ENCODE measurements around the gene BCL2A1.
"Not testable (repeated sequence)": the region's sequence is repeated elsewhere in the genome, so short reads cannot be mapped to it uniquely, and the experiment has no call there.

BCL2A1 gene

GRCh38 chr15:79956354-79956939 lies 14.5 kb downstream of the BCL2A1 start:
- DNase-seq = no peak

- DNase-seq = no peak
Observed at GRCh38 chr15:79954661-79955060, 16.3 kb downstream of the BCL2A1 start.

- DNase-seq = no peak
Observed at GRCh38 chr15:79953951-79954444, 17.0 kb downstream of the BCL2A1 start.

- no peak for DNase-seq
Observed at GRCh38 chr15:79952329-79952728, 18.7 kb downstream of the BCL2A1 start.

GRCh38 chr15:79950247-79950646 lies 20.7 kb downstream of the BCL2A1 start:
- no peak for DNase-seq

GRCh38 chr15:79948761-79949160 lies 22.2 kb downstream of the BCL2A1 start:
- no peak for DNase-seq

GRCh38 chr15:79948095-79948695 lies 22.8 kb downstream of the BCL2A1 start:
- DNase-seq = no peak

GRCh38 chr15:79947009-79947408 lies 24.0 kb downstream of the BCL2A1 start:
- no peak for DNase-seq

GRCh38 chr15:79944622-79945021 lies 26.4 kb downstream of the BCL2A1 start:
- no peak for DNase-seq

GRCh38 chr15:79943820-79944219 lies 27.2 kb downstream of the BCL2A1 start:
- no peak for DNase-seq

GRCh38 chr15:79942741-79943481 lies 28.1 kb downstream of the BCL2A1 start:
- DNase-seq = no peak

GRCh38 chr15:79939399-79939798 lies 31.6 kb downstream of the BCL2A1 start:
- DNase-seq = no peak

- DNase-seq = no peak
Observed at GRCh38 chr15:79938143-79938542, 32.9 kb downstream of the BCL2A1 start.

- DNase-seq = not testable (repeated sequence)
Observed at GRCh38 chr15:79935556-79936201, 35.3 kb downstream of the BCL2A1 start.

GRCh38 chr15:79933231-79933630 lies 37.8 kb downstream of the BCL2A1 start:
- no peak for DNase-seq

- no peak for DNase-seq
Observed at GRCh38 chr15:79932447-79932846, 38.5 kb downstream of the BCL2A1 start.

GRCh38 chr15:79930516-79930915 lies 40.5 kb downstream of the BCL2A1 start:
- DNase-seq = no peak

- DNase-seq = no peak
Observed at GRCh38 chr15:79929412-79929811, 41.6 kb downstream of the BCL2A1 start.

- not testable (repeated sequence) for DNase-seq
Observed at GRCh38 chr15:79926116-79926515, 44.9 kb downstream of the BCL2A1 start.

GRCh38 chr15:79924379-79924778 lies 46.6 kb downstream of the BCL2A1 start:
- DNase-seq = no peak

- peak; percentile 98 for DNase-seq
Observed at GRCh38 chr15:79923515-79924169, 47.4 kb downstream of the BCL2A1 start.

- DNase-seq = peak; percentile 82
Observed at GRCh38 chr15:79923079-79923514, 47.9 kb downstream of the BCL2A1 start.

GRCh38 chr15:79922512-79923078 lies 48.4 kb downstream of the BCL2A1 start:
- DNase-seq = no peak

Measured in stimulated activated CD4-positive, alpha-beta T cell treated with anti-CD3 and anti-CD28 coated beads, Interleukin-15, amount 100 ng/mL, for 24 hours (primary cell).